ENCODE data around the gene MCF2L. TPM values are rescaled to one million over a fixed set of nuclear protein-coding genes. Genes with fewer than 3 reads are reported as not detected.

Gene MCF2L
- total RNA-seq, 1 donor from 2014 or later: 69.7 TPM

GRCh38 chr13:113017506-113018215, 48.6 kb downstream of the MCF2L start:
- no peaks in the 10 kb centered on the region for H3K9me3 ChIP-seq
- no peak for ATAC-seq
- H3K36me3 ChIP-seq: no peaks in the 10 kb centered on the region
- H3K27ac ChIP-seq: no peak overlapping the region
- intact Hi-C loops (cut with DNase I): no loop called here
- H3K4me3 ChIP-seq: no peak overlapping the region
- no peak for TF ChIP-seq CTCF (IDR thresholded peaks at IDR 0.05)
- H3K4me1 ChIP-seq: no peaks in the 10 kb centered on the region
- H3K27me3 ChIP-seq: no peaks in the 10 kb centered on the region
- DNase-seq: no peak

GRCh38 chr13:113018676-113019465, 49.9 kb downstream of the MCF2L start:
- no peak for DNase-seq
- intact Hi-C loops (cut with DNase I): no loop called here
- Histone ChIP-seq H3K27ac (no peak overlapping the region), H3K36me3 (no peaks in the 10 kb centered on the region), H3K27me3 (no peaks in the 10 kb centered on the region), H3K4me3 (no peak overlapping the region), H3K4me1 (no peaks in the 10 kb centered on the region), H3K9me3 (no peaks in the 10 kb centered on the region)
- no peak for ATAC-seq
- no peak for TF ChIP-seq CTCF (IDR thresholded peaks at IDR 0.05)

- intact Hi-C loops (cut with DNase I): loop anchor here (10.0 kb wide), 1 partner anchor 76 kb away; no protein-coding TSS in a partner anchor
- Histone ChIP-seq H3K9me3 (no peaks in the 10 kb centered on the region), H3K27me3 (no peaks in the 10 kb centered on the region), H3K4me3 (no peak overlapping the region), H3K27ac (no peak overlapping the region), H3K36me3 (no peaks in the 10 kb centered on the region), H3K4me1 (no peaks in the 10 kb centered on the region)
- no peak for TF ChIP-seq CTCF (IDR thresholded peaks at IDR 0.05)
- ATAC-seq (no peak), DNase-seq (no peak)
Observed at GRCh38 chr13:113020323-113021080, 51.5 kb downstream of the MCF2L start.

- intact Hi-C loops (cut with DNase I): loop anchor here (10.0 kb wide), 1 partner anchor 77 kb away; no protein-coding TSS in a partner anchor
- Histone ChIP-seq H3K4me3 (no peak overlapping the region), H3K9me3 (no peaks in the 10 kb centered on the region), H3K4me1 (no peaks in the 10 kb centered on the region), H3K27ac (no peak overlapping the region), H3K27me3 (no peaks in the 10 kb centered on the region), H3K36me3 (no peaks in the 10 kb centered on the region)
- ATAC-seq (no peak), DNase-seq (no peak)
- no peak for TF ChIP-seq CTCF (IDR thresholded peaks at IDR 0.05)
Observed at GRCh38 chr13:113021391-113021790, 52.4 kb downstream of the MCF2L start.

GRCh38 chr13:113021811-113022210, 52.8 kb downstream of the MCF2L start:
- Histone ChIP-seq H3K4me1 (no peaks in the 10 kb centered on the region), H3K27me3 (no peaks in the 10 kb centered on the region), H3K27ac (no peak overlapping the region), H3K36me3 (no peaks in the 10 kb centered on the region), H3K4me3 (no peak overlapping the region), H3K9me3 (no peaks in the 10 kb centered on the region)
- intact Hi-C loops (cut with DNase I): loop anchor here (10.0 kb wide), 1 partner anchor 77 kb away; no protein-coding TSS in a partner anchor
- no peak for TF ChIP-seq CTCF (IDR thresholded peaks at IDR 0.05)
- DNase-seq (no peak), ATAC-seq (no peak)
